Keratinocyte (primary cell): ENCODE data around the gene MIA. TPM values are rescaled to one million over a fixed set of nuclear protein-coding genes. Genes with fewer than 3 reads are reported as not detected.

ENCODE experiments used
- DNase-seq: peaks from one replicate; pipeline ENCODE4 v3.0.0-alpha.2; 2011; ENCODE audit warnings: low read depth, missing footprints, low spot score
- FAIRE-seq: peaks from 2 replicates; lab custom pipeline; 2011; peaks lifted over from hg19 to GRCh38; lab: Jason Lieb, UNC
- H2AFZ ChIP-seq: 2 replicates; pipeline ENCODE4 v1.6.0; 2012; ENCODE audit warnings: low read length, control low read depth, inconsistent platforms; ENCODE audit not compliant: control insufficient read depth
- H3K27ac ChIP-seq: 2 replicates; pipeline ENCODE4 v1.5.1; 2011; ENCODE audit warnings: low read length; ENCODE audit not compliant: control insufficient read depth, insufficient read depth
- H3K27me3 ChIP-seq: 3 replicates; pipeline ENCODE4 v1.6.0; 2011; ENCODE audit warnings: low read length; ENCODE audit not compliant: control insufficient read depth, insufficient read depth; ENCODE audit errors: extremely low read depth
- H3K36me3 ChIP-seq, 2 experiments: 2 replicates in 1 of 2; 3 replicates in 1 of 2; pipeline ENCODE4 v1.5.1; 2011; ENCODE audit warnings: low read length in 2 of 2, mild to moderate bottlenecking in 1 of 2; ENCODE audit not compliant: control insufficient read depth in 2 of 2, insufficient read depth in 2 of 2; ENCODE audit errors: extremely low read depth in 1 of 2
- H3K4me1 ChIP-seq: 3 replicates; pipeline ENCODE4 v1.5.1; 2011; ENCODE audit warnings: low read length; ENCODE audit not compliant: control insufficient read depth, insufficient read depth; ENCODE audit errors: extremely low read depth
- H3K4me2 ChIP-seq: 3 replicates; pipeline ENCODE4 v1.6.0; 2011; ENCODE audit warnings: low read depth, low read length; ENCODE audit not compliant: control insufficient read depth, insufficient read depth; ENCODE audit errors: extremely low read depth
- H3K4me3 ChIP-seq, 3 experiments: fragments of 200-600 bp in 1 of 3; sonication (generic) in 1 of 3; 2 replicates in 2 of 3; 3 replicates in 1 of 3; pipeline ENCODE4 v1.5.1; 2011 to 2016; ENCODE audit warnings: low read length in 3 of 3, mild to moderate bottlenecking in 3 of 3, control low read depth in 2 of 3, inconsistent platforms in 1 of 3, low read depth in 1 of 3, mixed read lengths in 1 of 3, mixed run types in 1 of 3, moderate library complexity in 1 of 3; ENCODE audit not compliant: control insufficient read depth in 2 of 3, insufficient read depth in 2 of 3; ENCODE audit errors: extremely low read depth in 1 of 3
- H3K79me2 ChIP-seq: 2 replicates; pipeline ENCODE4 v1.6.0; 2012; ENCODE audit warnings: low read length; ENCODE audit not compliant: control insufficient read depth, insufficient read depth
- H3K9ac ChIP-seq: 3 replicates; pipeline ENCODE4 v1.6.0; 2011; ENCODE audit warnings: low read length; ENCODE audit not compliant: control insufficient read depth, insufficient read depth; ENCODE audit errors: extremely low read depth
- H3K9me1 ChIP-seq: 3 replicates; pipeline ENCODE4 v1.6.0; 2011; ENCODE audit warnings: low read length; ENCODE audit not compliant: control insufficient read depth, insufficient read depth; ENCODE audit errors: extremely low read depth
- H3K9me3 ChIP-seq: 2 replicates; pipeline ENCODE4 v1.5.1; 2012; ENCODE audit warnings: low read depth, low read length; ENCODE audit not compliant: control insufficient read depth
- H4K20me1 ChIP-seq: 3 replicates; pipeline ENCODE4 v1.6.0; 2011; ENCODE audit warnings: low read length; ENCODE audit not compliant: control insufficient read depth, insufficient read depth; ENCODE audit errors: extremely low read depth
- CTCF ChIP-seq, 3 experiments: IDR thresholded peaks in 1 of 3; conservative IDR thresholded peaks in 1 of 3; optimal IDR thresholded peaks in 1 of 3; 2 replicates in 2 of 3; 3 replicates in 1 of 3; pipeline versions ENCODE3 to v1.5.1; 2011; ENCODE audit warnings: low read length in 3 of 3, mild to moderate bottlenecking in 3 of 3, moderate library complexity in 2 of 3, control low read depth in 1 of 3, inconsistent platforms in 1 of 3; ENCODE audit not compliant: insufficient read depth in 2 of 3; ENCODE audit errors: extremely low read depth in 1 of 3
- EZH2 ChIP-seq: IDR thresholded peaks from one replicate; pipeline ENCODE4 v1.6.1; 2012; ENCODE audit warnings: inconsistent platforms, mild to moderate bottlenecking, low read length, moderate library complexity
- dilution Hi-C: fragments of 300-500 bp; cut with MboI; formaldehyde crosslinking; loops from one replicate; pipeline ENCODE4 v1.7.0; 2020; ENCODE audit warnings: low sequenced_read_pairs; ENCODE audit not compliant: extremely low pct_ligation_motif_present
- polyA plus RNA-seq, 5 experiments: library from polyadenylated mRNA; depleted of rRNA in 3 of 5; stranded (reverse) in 3 of 5; stranded (forward) in 1 of 5; unstranded in 1 of 5; fragments of >200 nt; gene quantifications; 1 replicate in 1 of 5; 2 replicates in 3 of 5; 3 replicates in 1 of 5; pipeline versions ENCODE4 v1.2.1 to v1.2.3, GENCODE V29; 2011 to 2012; ENCODE audit warnings: missing spikeins in 2 of 5, low read depth in 1 of 5, low replicate concordance in 1 of 5

The MIA gene
- polyA plus RNA-seq, 1 donor (not counting 4 experiments of a cell fraction or from before 2014, with no cell fraction given), result 3.4 TPM

- dilution Hi-C loops, result no loop called here
- no peak overlapping the region for H3K4me3 ChIP-seq
- no peak overlapping the region for H3K27ac ChIP-seq
- TF ChIP-seq EZH2 (no peak), CTCF (optimal IDR thresholded peaks at IDR 0.05 in 1 of 3, IDR thresholded peaks at IDR 0.05 in 1 of 3, conservative IDR thresholded peaks at IDR 0.05 in 1 of 3; ENCODE audit: extremely low read depth in 1 of 3, insufficient read depth in 2 of 3, low read length in 3 of 3) (no peak)
- no peaks in the 10 kb centered on the region for H3K9me1 ChIP-seq
- FAIRE-seq (no peak), DNase-seq (no peak)
- H3K4me1 ChIP-seq, result peaks cover 2% of the 10 kb centered on the region
- H3K79me2 ChIP-seq, result no peaks in the 10 kb centered on the region
- H2AFZ ChIP-seq, result no peak overlapping the region
- H3K4me2 ChIP-seq, result no peak overlapping the region
- H3K9ac ChIP-seq, result no peak overlapping the region
- no peaks in the 10 kb centered on the region for H4K20me1 ChIP-seq
- H3K36me3 ChIP-seq, result peaks cover 19 to 34% of the 10 kb centered on the region in 2 experiments
- no peaks in the 10 kb centered on the region for H3K27me3 ChIP-seq
- H3K9me3 ChIP-seq, result no peaks in the 10 kb centered on the region
These were observed 33.6 kb upstream of the MIA start for GRCh38 chr19:40741527-40742390.

- H2AFZ ChIP-seq, result no peak overlapping the region
- no peak overlapping the region for H3K9ac ChIP-seq
- dilution Hi-C loops, result no loop called here
- no peak overlapping the region for H3K4me2 ChIP-seq
- no peaks in the 10 kb centered on the region for H3K27me3 ChIP-seq
- no peak for DNase-seq
- H3K4me1 ChIP-seq, result peaks cover 2% of the 10 kb centered on the region
- H3K4me3 ChIP-seq, result no peak overlapping the region
- no peaks in the 10 kb centered on the region for H3K79me2 ChIP-seq
- H3K27ac ChIP-seq, result no peak overlapping the region
- H3K9me1 ChIP-seq, result no peaks in the 10 kb centered on the region
- FAIRE-seq, result no peak
- no peaks in the 10 kb centered on the region for H4K20me1 ChIP-seq
- H3K9me3 ChIP-seq, result no peaks in the 10 kb centered on the region
- peaks cover 13 to 27% of the 10 kb centered on the region in 2 experiments for H3K36me3 ChIP-seq
- no peak for TF ChIP-seq EZH2
These were observed 32.8 kb upstream of the MIA start for GRCh38 chr19:40742477-40742876.
